Heart left ventricle (tissue), 16 donors: ENCODE data around the gene LMF1. TPM values are rescaled to one million over a fixed set of nuclear protein-coding genes. Genes with fewer than 3 reads are reported as not detected.

Experiments
- ATAC-seq, 4 donors: fragments of 200-7000 bp; cut with Tn5 transposase; one replicate each; pipeline ENCODE4 v1.9.1; 2020 to 2022; ENCODE audit warnings: moderate library complexity in 4 of 4, mild to moderate bottlenecking in 3 of 4, moderate number of reproducible peaks in 1 of 4
- DNase-seq, 5 donors: peaks; one replicate each; pipeline ENCODE4 v3.0.0-alpha.2; 2020
- H3K27ac ChIP-seq, 12 donors: fragments of 200-600 bp; sonication (generic) in 4 of 12; one replicate each; pipeline versions ENCODE4 v1.5.0 to v1.8.0; 2016 to 2022; ENCODE audit warnings: mild to moderate bottlenecking in 2 of 12
- H3K27me3 ChIP-seq, 9 donors: fragments of 200-600 bp; sonication (generic) in 2 of 9; one replicate each; pipeline versions ENCODE4 v1.5.1 to v1.8.0; 2016 to 2022; ENCODE audit warnings: mild to moderate bottlenecking in 3 of 9
- H3K36me3 ChIP-seq, 9 donors: fragments of 200-600 bp; sonication (generic) in 2 of 9; one replicate each; pipeline versions ENCODE4 v1.5.0 to v1.8.0; 2018 to 2022; ENCODE audit warnings: mild to moderate bottlenecking in 2 of 9
- H3K4me1 ChIP-seq, 12 donors: fragments of 200-600 bp; sonication (generic) in 4 of 12; one replicate each; pipeline versions ENCODE4 v1.5.0 to v1.8.0; 2016 to 2022; ENCODE audit warnings: mild to moderate bottlenecking in 3 of 12
- H3K4me3 ChIP-seq, 12 donors: fragments of 200-600 bp; sonication (generic) in 4 of 12; one replicate each; pipeline versions ENCODE4 v1.5.0 to v1.8.0; 2017 to 2022; ENCODE audit warnings: mild to moderate bottlenecking in 9 of 12, moderate library complexity in 4 of 12
- H3K9me3 ChIP-seq, 12 donors: fragments of 200-600 bp; sonication (generic) in 4 of 12; one replicate each; pipeline versions ENCODE4 v1.5.0 to v1.8.0; 2016 to 2022; ENCODE audit warnings: mild to moderate bottlenecking in 1 of 12
- CTCF ChIP-seq, 12 donors: fragments of 200-600 bp; sonication (generic) in 4 of 12; IDR thresholded peaks; one replicate each; pipeline versions ENCODE4 v1.5.0 to v1.8.0; 2018 to 2022; ENCODE audit warnings: antibody characterized with exemption in 12 of 12, mild to moderate bottlenecking in 5 of 12
- POLR2A ChIP-seq, 2 donors: fragments of 450-650 bp; IDR thresholded peaks; one replicate each; pipeline ENCODE4 v1.6.1; 2017; ENCODE audit warnings: antibody characterized with exemption in 2 of 2, mild to moderate bottlenecking in 2 of 2, moderate library complexity in 2 of 2
- WGBS, 4 donors: extraction: QIAGEN DNeasy Blood & Tissue Kit in 2 of 4; methylation state at CpG; one replicate each; pipeline versions ENCODE4 v1.1.5 to v1.1.7; 2013 to 2018; 5-methylcytosine and 5-hydroxymethylcytosine counted together
- intact Hi-C, 10 donors: fragments of 100-400 bp; cut with DNase I; formaldehyde crosslinking; loops; one replicate each; pipeline versions ENCODE4 v1.11.1 to v1.14.2; 2022
- polyA plus RNA-seq, 2 donors: library from polyadenylated mRNA; stranded (reverse); fragments of 200-250 nt; gene quantifications; one replicate each; pipeline ENCODE4 v1.2.3, GENCODE V29; 2013
- total RNA-seq, 9 donors: library from RNA; depleted of rRNA in 2 of 9; stranded (reverse); fragments of >200 nt in 2 of 9; fragmentation: NEBNext Ultra II Directional in 3 of 9; extraction: Animal tissue kit (Norgen Biotek cat#: 25700) in 3 of 9; gene quantifications; one replicate each; pipeline versions ENCODE4 v1.1.0 to v1.2.4, GENCODE V29; 2016 to 2023
- donor health status: ischemic (EF 13 %, LVEDD 7.1; RV severe dilation, severe dysfunction).
- donor health status: healthy with polysubstance abuse.
- donor health status: DM: no; HTN: yes; CAD: no.
- donor health status: DM: no; HTN: no; CAD: no.
- donor health status: ischemic (EF 25% LVEDD 6.9; RV normal size, moderate dysfunction).
- donor health status: ischemic (EF 25% LVEDD 5.7; RV mildly dilated, moderate dysfunction).
- donor health status: healthy.
- donor health status: DM: yes; HTN: yes; CAD: no.
- donor health status: ischemic (EF 35%, LVEDD 5.7; RV mildly dilated, moderate dysfunction).
- donor health status: nonischemic (EF 11% LVEDD 7.7; RV severe dilation, severe dysfunction).
- donor health status: DM: yes; HTN: yes; CAD: no.
- donor health status: PGD.
- donor health status: ischemic (EF 29% LVEDD 5.4; RV normal size, mild dysfunction).
- donor health status: nonischemic (EF 23%, LVEDD 6.1; RV moderate dilation, normal function).

LMF1 gene
- total and polyA plus RNA-seq, 11 donors, result 4.3 to 19.2 (median 7.1) TPM

- DNase-seq (peak in 2 of 5 donors; percentile 1 to 24), ATAC-seq (no peak)
- Histone ChIP-seq H3K27me3 (no peaks in the 10 kb centered on the region), H3K9me3 (no peaks in the 10 kb centered on the region), H3K4me3 (no peak overlapping the region), H3K4me1 (no peaks in the 10 kb centered on the region), H3K27ac (no peak overlapping the region), H3K36me3 (peaks cover 0 to 5% (median 0%) of the 10 kb centered on the region in 9 donors)
- TF ChIP-seq CTCF (IDR thresholded peaks at IDR 0.05) (no peak), POLR2A (IDR thresholded peaks at IDR 0.05) (no peak)
- WGBS, 4 donors, result 98 to 99% (median 98%) methylated on average over 7 of the region's 7 CpGs
- intact Hi-C loops, result no loop called here
Observed at GRCh38 chr16:900211-900610, 70.6 kb downstream of the LMF1 start.

GRCh38 chr16:899683-900060 is 71.1 kb downstream of the LMF1 start:
- intact Hi-C loops, result loop anchor here in 1 of 10 donors (10.0 kb wide), 1 partner anchor 75 kb away; no protein-coding TSS in a partner anchor
- H3K27me3 ChIP-seq, result no peaks in the 10 kb centered on the region
- 88 to 98% (median 94%) methylated on average over 13 to 24 of the region's 24 CpGs for WGBS, 4 donors
- no peaks in the 10 kb centered on the region for H3K9me3 ChIP-seq
- TF ChIP-seq CTCF (IDR thresholded peaks at IDR 0.05) (no peak), POLR2A (IDR thresholded peaks at IDR 0.05) (no peak)
- H3K27ac ChIP-seq, result no peak overlapping the region
- H3K4me1 ChIP-seq, result no peaks in the 10 kb centered on the region
- no peak for ATAC-seq
- H3K4me3 ChIP-seq, result no peak overlapping the region
- H3K36me3 ChIP-seq, result peaks cover 0 to 5% (median 0%) of the 10 kb centered on the region in 9 donors
- DNase-seq, result peak in 2 of 5 donors; percentile 11 to 48

- TF ChIP-seq POLR2A (IDR thresholded peaks at IDR 0.05) (no peak), CTCF (IDR thresholded peaks at IDR 0.05) (no peak)
- intact Hi-C loops, result loop anchor here in 1 of 10 donors (10.0 kb wide), 1 partner anchor 74 kb away; no protein-coding TSS in a partner anchor
Observed at GRCh38 chr16:898761-899682, 71.8 kb downstream of the LMF1 start.

GRCh38 chr16:898216-898615 is 72.6 kb downstream of the LMF1 start:
- intact Hi-C loops, result loop anchor here in 1 of 10 donors (10.0 kb wide), 1 partner anchor 73 kb away; no protein-coding TSS in a partner anchor
- Histone ChIP-seq H3K27me3 (no peaks in the 10 kb centered on the region), H3K27ac (no peak overlapping the region), H3K36me3 (peaks cover 0 to 5% (median 0%) of the 10 kb centered on the region in 9 donors), H3K9me3 (no peaks in the 10 kb centered on the region), H3K4me3 (no peak overlapping the region), H3K4me1 (no peaks in the 10 kb centered on the region)
- no peak for TF ChIP-seq POLR2A (IDR thresholded peaks at IDR 0.05)
- TF ChIP-seq CTCF (IDR thresholded peaks at IDR 0.05), result no peak
- DNase-seq, result peak in 1 of 5 donors; percentile 35
- no peak for ATAC-seq
- WGBS, 4 donors, result 57 to 83% (median 77%) methylated on average over 6 to 11 of the region's 11 CpGs

More at GRCh38 chr16:898761-899682, 71.8 kb downstream of the LMF1 start:
- ATAC-seq, result no peak
- 90 to 93% (median 91%) methylated on average over 36 to 39 of the region's 39 CpGs for WGBS, 4 donors
- no peak overlapping the region for H3K4me3 ChIP-seq
- H3K27me3 ChIP-seq, result no peaks in the 10 kb centered on the region
- H3K9me3 ChIP-seq, result no peaks in the 10 kb centered on the region
- no peaks in the 10 kb centered on the region for H3K4me1 ChIP-seq
- H3K36me3 ChIP-seq, result peaks cover 0 to 5% (median 0%) of the 10 kb centered on the region in 9 donors
- H3K27ac ChIP-seq, result no peak overlapping the region
- peak in 3 of 5 donors; percentile 6 to 40 (median 15) for DNase-seq
